T-helper 1 cell treated with Interleukin-12 subunit alpha and Interleukin-12 subunit beta and Interleukin-4 antibody, amounts not matched to agents 30 ng/mL and 1 ng/mL, for 36 hours (primary cell): ENCODE measurements around the gene ISM1. TPM values are rescaled to one million over a fixed set of nuclear protein-coding genes. Genes with fewer than 3 reads are reported as not detected.

Source experiments
- intact Hi-C: fragments of 100-400 bp; cut with micrococcal nuclease; formaldehyde crosslinking; loops from one replicate; pipeline ENCODE4 v1.15.1; 2024
- total RNA-seq: library from RNA; stranded (reverse); gene quantifications from 2 replicates; pipeline ENCODE4 v1.2.3, GENCODE V29; 2022

The ISM1 gene
- total RNA-seq, 1 donor from 2014 or later, result 0.49 TPM

GRCh38 chr20:13302647-13303450, 81.8 kb downstream of the ISM1 start:
- intact Hi-C loops, result loop anchor here (1.0 to 10.0 kb wide), 6 partner anchors 82 to 472 kb away; partner anchors contain the start of gene ISM1

- intact Hi-C loops, result loop anchor here (10.0 kb wide), 1 partner anchor 470 kb away; no protein-coding TSS in a partner anchor
Observed at GRCh38 chr20:13305284-13305683, 84.2 kb downstream of the ISM1 start.

DNA sequence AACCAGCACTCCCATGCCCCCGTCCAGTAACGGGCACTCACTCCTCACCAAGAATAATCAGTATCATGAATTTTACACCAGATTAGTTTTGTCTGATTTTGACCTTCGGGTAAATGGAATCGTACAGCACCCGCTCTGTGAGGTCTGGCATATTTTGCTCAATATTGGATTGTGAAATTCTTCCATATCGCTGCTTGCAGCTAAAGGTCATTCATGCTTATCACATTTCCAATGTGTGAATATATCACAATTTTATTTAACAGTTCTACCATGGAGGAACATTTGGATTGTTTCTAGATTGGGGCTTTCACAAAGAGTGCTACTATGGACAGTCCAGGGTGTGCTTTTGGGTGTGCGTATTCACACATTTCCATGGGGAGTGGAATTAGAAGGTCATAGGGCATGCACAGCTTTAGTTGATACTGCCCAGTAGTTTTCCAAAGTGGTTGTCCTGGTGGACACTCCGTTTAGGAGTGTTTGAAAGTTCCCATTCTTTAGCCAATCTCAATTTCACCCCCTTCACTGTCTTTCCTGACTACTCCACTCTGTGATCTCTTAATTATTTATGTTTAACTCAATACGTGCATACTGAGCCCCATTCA, 86.6 kb downstream of the ISM1 start:
- intact Hi-C loops, result loop anchor here (10.0 kb wide), 1 partner anchor 467 kb away; no protein-coding TSS in a partner anchor

- intact Hi-C loops, result no loop called here
Observed at GRCh38 chr20:13312300-13312699, 91.2 kb downstream of the ISM1 start.

DNA sequence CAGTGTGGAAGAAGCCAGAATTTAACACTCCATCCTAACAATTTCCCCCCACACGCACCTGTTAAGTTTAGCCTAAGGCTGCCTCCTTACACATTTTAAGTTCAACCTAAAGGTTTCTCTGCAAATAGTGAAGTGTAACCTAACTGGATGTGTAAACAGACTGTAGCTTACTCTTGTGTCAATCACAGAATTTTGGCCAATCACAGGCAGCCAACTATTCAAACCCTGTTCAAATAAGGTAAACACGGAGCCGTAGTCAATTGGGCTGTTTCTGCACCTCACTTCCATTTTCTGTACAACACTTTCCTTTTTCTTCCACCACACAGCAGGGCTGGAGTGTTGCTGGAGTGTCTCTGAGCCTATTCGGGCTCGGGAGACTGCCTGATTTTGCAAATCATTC, 92.1 kb downstream of the ISM1 start:
- intact Hi-C loops, result no loop called here

GRCh38 chr20:13317439-13317838, 96.4 kb downstream of the ISM1 start:
- intact Hi-C loops, result no loop called here

GRCh38 chr20:13318871-13319521, 97.9 kb downstream of the ISM1 start:
- intact Hi-C loops, result no loop called here

DNA sequence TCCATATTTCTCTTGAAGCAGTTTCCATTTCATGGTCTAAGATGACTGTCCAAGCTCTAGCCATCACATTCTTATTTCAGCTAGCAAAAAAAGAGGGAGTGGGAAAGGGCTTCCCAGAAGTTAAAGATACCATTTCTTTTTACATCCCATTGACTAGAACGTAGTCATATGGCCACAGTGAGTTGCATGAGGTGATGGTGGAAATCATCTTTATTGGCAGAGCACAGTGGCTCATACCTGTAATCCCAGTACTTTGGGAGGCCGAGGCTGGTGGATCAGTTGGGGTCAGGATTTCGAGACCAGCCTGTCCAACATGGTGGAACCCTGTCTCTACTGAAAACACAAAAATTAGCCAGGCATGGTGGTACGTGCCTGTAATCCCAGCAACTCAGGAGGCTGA, 99.6 kb downstream of the ISM1 start:
- intact Hi-C loops, result no loop called here

GRCh38 chr20:13321416-13321815, 100.3 kb downstream of the ISM1 start:
- intact Hi-C loops, result no loop called here

DNA sequence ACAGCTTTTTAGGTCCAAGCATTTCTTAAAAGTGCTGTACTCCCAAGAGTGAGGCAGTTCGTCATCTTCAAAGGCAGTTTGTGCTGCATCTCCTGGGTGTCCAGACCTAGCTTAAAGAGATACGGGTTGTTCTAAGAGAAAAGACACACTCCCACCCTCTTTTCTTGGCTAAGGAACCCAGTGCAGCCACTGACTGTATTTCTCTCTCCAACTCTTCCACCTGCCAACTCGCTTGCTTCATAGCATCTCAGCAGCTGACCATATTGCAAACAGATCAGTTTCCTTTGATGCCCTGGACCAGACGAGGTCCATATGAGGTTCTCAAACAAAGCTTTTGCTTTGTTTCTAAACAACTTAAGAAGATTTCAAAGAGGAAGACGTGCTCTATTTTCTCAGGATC, 101.1 kb downstream of the ISM1 start:
- intact Hi-C loops, result no loop called here

- intact Hi-C loops, result no loop called here
Observed at GRCh38 chr20:13322621-13323020, 101.5 kb downstream of the ISM1 start.

DNA sequence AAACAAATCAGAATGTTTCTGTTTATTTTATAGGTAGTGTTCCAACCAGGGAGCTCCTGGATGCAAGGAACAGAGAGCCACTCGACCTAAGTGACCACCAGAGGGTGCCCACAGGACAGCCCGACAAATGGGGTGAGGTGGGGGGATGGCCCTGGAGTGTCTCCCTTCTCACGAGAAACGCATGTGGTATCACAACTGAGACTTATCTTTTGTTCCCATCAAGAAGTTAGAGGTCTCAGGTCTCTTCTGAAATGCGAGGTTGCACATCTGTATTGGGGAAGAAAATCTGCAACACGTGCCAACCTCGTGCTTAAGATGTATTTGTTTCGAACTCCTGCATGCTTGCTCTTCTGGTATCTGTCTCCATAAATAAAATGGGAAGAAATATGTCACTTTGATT, 104.0 kb downstream of the ISM1 start:
- intact Hi-C loops, result loop anchor here (2.0 kb wide), 1 partner anchor 222 kb away; no protein-coding TSS in a partner anchor

DNA sequence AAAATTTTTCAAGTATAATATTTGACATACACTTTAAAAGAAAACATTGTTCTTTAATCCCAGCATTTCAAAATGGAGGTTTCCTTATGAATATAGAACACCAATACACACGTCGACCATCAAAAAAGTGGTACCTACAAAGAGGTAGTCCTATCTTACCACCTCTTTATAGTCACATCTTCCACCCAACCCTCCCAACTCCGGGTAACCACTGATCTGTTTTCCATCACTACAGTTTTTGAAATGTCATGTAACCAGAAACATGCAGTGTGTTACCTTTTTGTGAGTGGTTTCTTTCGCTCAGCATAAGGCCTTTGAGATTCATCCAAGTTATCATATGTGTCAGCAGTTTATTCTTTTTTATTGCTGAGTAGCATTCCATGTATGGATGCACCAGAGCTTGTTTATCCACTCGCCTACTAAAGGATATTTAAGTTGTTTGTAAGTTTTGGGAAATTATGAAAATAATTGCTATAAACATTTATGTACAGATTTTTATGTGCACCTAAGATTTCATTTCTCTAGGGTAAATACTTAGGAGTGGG, 104.8 kb downstream of the ISM1 start:
- intact Hi-C loops, result loop anchor here (2.0 kb wide), 1 partner anchor 221 kb away; no protein-coding TSS in a partner anchor

- intact Hi-C loops, result no loop called here
Observed at GRCh38 chr20:13331536-13331935, 110.5 kb downstream of the ISM1 start.

- intact Hi-C loops, result no loop called here
Observed at GRCh38 chr20:13333036-13333435, 112.0 kb downstream of the ISM1 start.

- intact Hi-C loops, result no loop called here
Observed at GRCh38 chr20:13333793-13334192, 112.7 kb downstream of the ISM1 start.

GRCh38 chr20:13336308-13337089, 115.4 kb downstream of the ISM1 start:
- intact Hi-C loops, result no loop called here

- intact Hi-C loops, result no loop called here
Observed at GRCh38 chr20:13337090-13337784, 116.2 kb downstream of the ISM1 start.

- intact Hi-C loops, result no loop called here
Observed at GRCh38 chr20:13338097-13338661, 117.1 kb downstream of the ISM1 start.

GRCh38 chr20:13338999-13339411, 117.9 kb downstream of the ISM1 start:
- intact Hi-C loops, result no loop called here
